Activated B cell treated with CpG ODN at 0.5 μM for 24 hours (primary cell): ENCODE data around the gene IGF2BP3. TPM values are rescaled to one million over a fixed set of nuclear protein-coding genes. Genes with fewer than 3 reads are reported as not detected.

Experiments used
- ATAC-seq: fragments of 200-7000 bp; cut with Tn5 transposase; one replicate; pipeline ENCODE4 v1.10.0; 2021; ENCODE audit warnings: low read depth, mild to moderate bottlenecking, moderate library complexity
- CTCF ChIA-PET: fragments of 350-600 bp; sonication (Branson Sonifier 250); formaldehyde crosslinking; loops from one replicate; lab custom pipeline; 2021; ENCODE audit warnings: antibody characterized with exemption; lab: Charles Lee
- POLR2A ChIA-PET: fragments of 350-600 bp; sonication (Branson Sonifier 250); formaldehyde crosslinking; loops from one replicate; lab custom pipeline; 2021; ENCODE audit warnings: antibody characterized with exemption; lab: Charles Lee
- DNase-seq: peaks from one replicate; pipeline ENCODE4 v3.0.0; 2022
- H3K27ac Mint-ChIP-seq: one replicate; pipeline ENCODE4 v1.8.0; 2020; ENCODE audit warnings: mixed read lengths
- H3K27me3 Mint-ChIP-seq: one replicate; pipeline ENCODE4 v1.8.0; 2021; ENCODE audit warnings: mixed read lengths
- H3K36me3 Mint-ChIP-seq: one replicate; pipeline ENCODE4 v1.8.0; 2021; ENCODE audit warnings: low read depth, mixed read lengths
- H3K4me1 Mint-ChIP-seq: one replicate; pipeline ENCODE4 v1.8.0; 2021; ENCODE audit warnings: mixed read lengths
- H3K4me3 Mint-ChIP-seq: one replicate; pipeline ENCODE4 v1.8.0; 2020; ENCODE audit warnings: mild to moderate bottlenecking, mixed read lengths
- H3K9me3 Mint-ChIP-seq: one replicate; pipeline ENCODE4 v1.8.0; 2020; ENCODE audit warnings: mixed read lengths
- CTCF ChIP-seq: fragments of 200-600 bp; IDR thresholded peaks from one replicate; pipeline ENCODE4 v1.8.0; 2022; ENCODE audit warnings: antibody characterized with exemption, mild to moderate bottlenecking
- intact Hi-C: fragments of 100-400 bp; cut with micrococcal nuclease; formaldehyde crosslinking; loops from one replicate; pipeline ENCODE4 v1.15.1; 2024
- total RNA-seq: library from RNA; stranded (reverse); gene quantifications from 2 replicates; pipeline ENCODE4 v1.2.3, GENCODE V29; 2022

The IGF2BP3 gene
- total RNA-seq, 1 donor from 2014 or later = 10.3 TPM

- no peaks in the 10 kb centered on the region for H3K27me3 Mint-ChIP-seq
- no peaks in the 10 kb centered on the region for H3K36me3 Mint-ChIP-seq
- CTCF ChIA-PET = no interaction called here
- no peaks in the 10 kb centered on the region for H3K9me3 Mint-ChIP-seq
- H3K27ac Mint-ChIP-seq = no peak overlapping the region
- no peak for TF ChIP-seq CTCF
- no peak overlapping the region for H3K4me3 Mint-ChIP-seq
- ATAC-seq (no peak), DNase-seq (no peak)
- H3K4me1 Mint-ChIP-seq = no peaks in the 10 kb centered on the region
- intact Hi-C loops = no loop called here
- POLR2A ChIA-PET = no interaction called here
Measured at GRCh38 chr7:23285657-23286646, 184.3 kb downstream of the IGF2BP3 start.

- DNase-seq (no peak), ATAC-seq (no peak)
- no peaks in the 10 kb centered on the region for H3K27me3 Mint-ChIP-seq
- H3K27ac Mint-ChIP-seq = no peak overlapping the region
- ChIA-PET POLR2A (no interaction called here), CTCF (interaction anchor here (1.2 kb wide), 1 partner anchor 12 kb away, joined by 5 read pairs; no protein-coding TSS in a partner anchor)
- H3K4me1 Mint-ChIP-seq = no peaks in the 10 kb centered on the region
- no peak overlapping the region for H3K4me3 Mint-ChIP-seq
- H3K9me3 Mint-ChIP-seq = no peaks in the 10 kb centered on the region
- TF ChIP-seq CTCF = no peak
- no peaks in the 10 kb centered on the region for H3K36me3 Mint-ChIP-seq
- intact Hi-C loops = no loop called here
Measured at GRCh38 chr7:23284871-23285270, 185.4 kb downstream of the IGF2BP3 start.

GRCh38 chr7:23283086-23283485, 187.2 kb downstream of the IGF2BP3 start:
- no peak for TF ChIP-seq CTCF
- no peaks in the 10 kb centered on the region for H3K36me3 Mint-ChIP-seq
- DNase-seq = no peak
- H3K27ac Mint-ChIP-seq = no peak overlapping the region
- ChIA-PET POLR2A (interaction anchor here (0.6 kb wide), 1 partner anchor 61 kb away, joined by 5 read pairs; no protein-coding TSS in a partner anchor), CTCF (no interaction called here)
- H3K9me3 Mint-ChIP-seq = no peaks in the 10 kb centered on the region
- ATAC-seq = no peak
- intact Hi-C loops = no loop called here
- no peaks in the 10 kb centered on the region for H3K4me1 Mint-ChIP-seq
- no peak overlapping the region for H3K4me3 Mint-ChIP-seq
- H3K27me3 Mint-ChIP-seq = no peaks in the 10 kb centered on the region

- no peak for ATAC-seq
- CTCF ChIA-PET = interaction anchor here (1.0 kb wide), 1 partner anchor 78 kb away, joined by 3 read pairs; no protein-coding TSS in a partner anchor
- no peak for TF ChIP-seq CTCF
Measured at GRCh38 chr7:23279819-23280525, 190.3 kb downstream of the IGF2BP3 start.

More at GRCh38 chr7:23279819-23280525, 190.3 kb downstream of the IGF2BP3 start:
- no peak overlapping the region for H3K4me3 Mint-ChIP-seq
- no peak for DNase-seq
- no peaks in the 10 kb centered on the region for H3K36me3 Mint-ChIP-seq
- H3K27ac Mint-ChIP-seq = no peak overlapping the region
- H3K27me3 Mint-ChIP-seq = no peaks in the 10 kb centered on the region
- H3K9me3 Mint-ChIP-seq = no peaks in the 10 kb centered on the region
- no peaks in the 10 kb centered on the region for H3K4me1 Mint-ChIP-seq
- POLR2A ChIA-PET = interaction anchor here (1.1 kb wide), 1 partner anchor 19 kb away, joined by 3 read pairs; the partner anchor contains the start of gene MALSU1
- intact Hi-C loops = no loop called here
